DMS53 treated with DMSO at 0.1 percent for 48 hours (cell line): ENCODE results near the gene CDK18.

Experiments used
- DNase-seq: peaks from one replicate; lab custom pipeline; 2025; ENCODE audit not compliant: unreplicated experiment; lab: John Stamatoyannopoulos, UW

CDK18 gene

GRCh38 chr1:205521686-205522085, 17.2 kb downstream of the CDK18 start:
- DNase-seq, result no peak

GRCh38 chr1:205522692-205523091, 18.2 kb downstream of the CDK18 start:
- DNase-seq, result no peak

- no peak for DNase-seq
Observed at GRCh38 chr1:205523261-205523890, 18.9 kb downstream of the CDK18 start.

GRCh38 chr1:205523891-205524793, 19.7 kb downstream of the CDK18 start:
- DNase-seq, result peak; percentile 82

DNA sequence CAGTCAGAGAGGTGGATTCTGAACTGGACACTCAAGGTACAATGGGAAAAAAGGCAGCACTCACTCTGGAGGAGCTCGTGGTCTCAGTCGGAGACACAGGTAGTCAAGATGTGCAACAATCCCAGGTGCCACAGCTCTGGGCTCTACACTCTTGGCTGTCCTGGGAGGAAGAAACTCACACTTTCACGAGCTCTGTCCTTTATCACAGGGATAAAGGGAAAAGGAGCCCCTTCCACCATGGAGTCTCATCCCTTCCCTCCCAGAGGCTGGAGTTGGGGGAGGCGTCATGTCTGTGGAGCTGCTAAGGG, 20.3 kb downstream of the CDK18 start:
- DNase-seq, result no peak

- DNase-seq, result no peak
Observed at GRCh38 chr1:205525495-205526285, 21.2 kb downstream of the CDK18 start.

DNA sequence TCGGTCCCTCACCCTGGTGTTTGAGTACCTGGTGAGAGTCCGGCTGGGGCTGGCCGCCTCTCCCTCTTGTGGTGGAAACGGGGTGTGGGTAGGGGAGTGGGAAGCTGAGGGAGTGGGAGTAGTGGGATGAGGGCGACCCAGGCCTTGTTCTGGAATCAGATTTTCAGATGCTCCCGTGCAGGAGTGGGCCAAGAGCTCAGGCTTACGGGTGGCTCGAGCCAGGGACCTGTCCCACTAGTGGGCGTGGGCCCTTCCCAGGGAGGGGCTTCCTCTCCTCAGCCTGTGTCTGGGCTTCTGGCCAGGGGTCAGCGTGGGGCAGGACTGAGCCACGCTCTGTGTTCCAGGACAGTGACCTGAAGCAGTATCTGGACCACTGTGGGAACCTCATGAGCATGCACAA, 22.0 kb downstream of the CDK18 start:
- no peak for DNase-seq

GRCh38 chr1:205527931-205528330, 23.5 kb downstream of the CDK18 start:
- DNase-seq, result no peak

DNA sequence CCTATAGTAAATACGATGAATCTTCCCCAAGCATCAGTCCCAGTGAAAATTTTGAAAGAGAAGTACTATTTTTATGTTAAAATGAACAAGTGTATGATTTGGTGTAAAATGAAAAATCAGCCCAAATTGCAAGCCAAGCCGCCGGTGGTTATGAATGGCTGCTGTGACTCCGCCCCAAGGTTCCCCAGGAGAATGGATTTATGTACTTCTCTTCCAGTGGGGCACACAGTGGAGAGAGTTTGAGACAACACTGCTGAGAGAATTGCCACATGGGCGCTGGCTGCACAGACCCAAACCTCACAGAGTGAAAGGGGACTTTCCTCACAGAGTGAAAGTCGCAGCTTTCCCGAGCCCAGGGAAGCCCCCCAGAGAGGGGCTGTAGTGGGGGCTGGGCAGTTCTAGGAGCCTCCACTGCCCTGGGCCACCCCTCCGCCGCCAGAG, 24.0 kb downstream of the CDK18 start:
- no peak for DNase-seq

DNA sequence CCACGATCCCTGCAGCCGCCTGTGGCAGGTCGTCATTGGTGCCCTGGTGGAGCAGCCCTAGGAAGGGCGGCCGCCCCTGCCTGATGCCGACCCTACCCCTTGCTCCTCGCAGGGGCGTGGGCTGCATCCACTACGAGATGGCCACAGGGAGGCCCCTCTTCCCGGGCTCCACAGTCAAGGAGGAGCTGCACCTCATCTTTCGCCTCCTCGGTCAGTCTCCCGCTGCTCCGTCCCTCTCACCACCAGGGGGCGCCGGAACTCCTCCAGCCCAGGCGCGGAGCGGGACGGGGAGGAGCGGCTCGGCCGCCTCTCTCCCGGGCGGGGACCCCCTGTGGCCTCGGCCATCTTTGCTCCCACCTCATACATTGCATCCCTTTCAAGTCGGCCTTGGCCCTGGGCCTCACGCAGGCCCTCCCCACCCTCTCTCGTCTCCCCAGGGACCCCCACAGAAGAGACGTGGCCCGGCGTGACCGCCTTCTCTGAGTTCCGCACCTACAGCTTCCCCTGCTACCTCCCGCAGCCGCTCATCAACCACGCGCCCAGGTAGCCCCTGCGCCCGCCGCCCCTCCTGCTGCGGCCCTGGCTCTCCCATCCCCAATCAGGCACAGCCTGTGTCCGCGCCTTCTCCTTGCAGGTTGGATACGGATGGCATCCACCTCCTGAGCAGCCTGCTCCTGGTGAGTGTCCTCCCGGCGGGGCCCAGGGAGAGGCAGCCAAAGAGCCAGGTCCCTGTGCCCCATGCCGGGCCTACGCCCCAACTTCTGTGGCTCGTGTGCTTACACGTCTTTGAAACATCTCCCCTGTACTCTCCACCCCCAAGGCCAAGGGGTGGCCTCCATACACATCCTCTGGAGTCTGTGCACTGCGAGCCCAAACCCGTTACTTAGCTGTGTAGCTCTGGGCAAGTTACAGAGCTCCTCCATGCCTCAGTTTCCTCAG, 24.7 kb downstream of the CDK18 start:
- DNase-seq, result peak; percentile 27

- no peak for DNase-seq
Observed at GRCh38 chr1:205530116-205530515, 25.6 kb downstream of the CDK18 start.

DNA sequence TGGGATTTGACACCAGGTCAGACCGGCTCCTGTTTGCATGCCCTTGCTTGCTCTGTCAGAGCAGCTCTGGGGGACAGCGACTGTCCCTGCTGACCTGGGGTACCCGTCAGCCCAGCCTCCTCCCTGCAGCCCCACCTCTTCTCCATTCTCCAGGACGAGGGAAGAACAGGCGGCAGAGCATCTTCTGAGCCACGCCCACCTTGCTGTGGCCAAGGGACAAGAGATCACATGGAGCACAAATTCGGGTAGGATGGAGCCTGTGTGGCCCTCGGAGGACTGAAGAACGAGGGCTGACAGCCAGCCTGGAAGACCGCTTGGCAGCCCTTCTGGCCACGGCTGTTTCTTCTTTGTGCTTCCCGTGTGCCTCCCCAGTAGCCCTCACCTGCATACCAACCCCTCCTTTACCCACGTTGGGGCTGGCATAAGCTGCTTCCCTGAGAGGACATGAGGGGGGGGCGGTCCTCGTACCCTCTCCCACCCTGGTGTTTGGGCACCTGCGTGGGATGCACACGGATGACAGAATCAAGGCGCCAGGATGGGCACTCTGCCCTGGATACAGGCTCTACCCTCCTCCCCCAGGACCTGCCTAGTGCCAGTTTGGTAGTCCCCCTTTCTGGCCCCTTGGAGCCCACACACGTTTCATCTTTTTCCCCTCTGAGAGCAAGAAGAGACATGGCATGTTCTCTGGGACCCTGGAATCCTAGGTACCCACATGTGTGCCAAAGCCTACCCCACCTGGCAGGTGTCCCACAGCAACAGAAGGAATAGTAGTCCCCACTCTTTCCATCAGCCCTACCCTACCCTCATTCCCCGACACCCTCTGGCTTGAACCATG, 26.9 kb downstream of the CDK18 start:
- no peak for DNase-seq

GRCh38 chr1:205532026-205532898, 27.8 kb downstream of the CDK18 start:
- DNase-seq, result no peak

- no peak for DNase-seq
Observed at GRCh38 chr1:205532996-205533735, 28.7 kb downstream of the CDK18 start.

DNA sequence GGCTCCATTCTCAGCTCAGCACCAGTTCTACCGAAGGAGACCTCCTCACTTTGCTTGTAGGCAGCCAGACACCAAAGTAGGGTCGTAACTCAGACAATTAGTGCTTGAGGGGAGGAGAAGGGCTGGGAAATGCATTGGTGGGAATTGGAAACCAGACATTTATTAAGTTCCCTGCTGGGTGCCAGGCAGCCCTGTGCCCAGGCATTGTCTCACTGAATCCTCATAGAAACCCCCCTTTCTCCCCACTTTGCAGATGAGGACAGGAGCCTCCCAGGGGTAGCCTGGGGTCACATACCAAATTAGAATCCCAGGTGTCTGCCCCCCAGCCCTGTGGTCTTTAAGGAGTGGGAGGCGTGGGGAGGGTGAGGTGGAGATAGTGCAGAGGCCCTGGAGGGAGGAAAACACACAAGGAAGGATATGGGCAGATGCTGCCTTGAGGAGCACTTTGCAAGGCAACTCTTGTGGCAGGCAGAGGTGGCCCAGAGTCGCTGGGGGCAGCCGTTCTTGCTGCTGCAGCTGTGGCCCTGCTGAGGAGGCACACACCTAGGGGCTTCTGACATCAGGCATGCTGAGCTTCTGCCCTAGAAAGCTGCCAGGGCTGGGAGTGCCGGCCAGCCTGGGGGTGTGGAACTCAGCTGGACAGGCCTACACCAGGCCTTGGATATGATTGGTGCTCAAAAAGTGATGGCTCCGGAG, 29.4 kb downstream of the CDK18 start:
- DNase-seq, result no peak

GRCh38 chr1:205534444-205534985, 30.0 kb downstream of the CDK18 start:
- DNase-seq, result no peak

DNA sequence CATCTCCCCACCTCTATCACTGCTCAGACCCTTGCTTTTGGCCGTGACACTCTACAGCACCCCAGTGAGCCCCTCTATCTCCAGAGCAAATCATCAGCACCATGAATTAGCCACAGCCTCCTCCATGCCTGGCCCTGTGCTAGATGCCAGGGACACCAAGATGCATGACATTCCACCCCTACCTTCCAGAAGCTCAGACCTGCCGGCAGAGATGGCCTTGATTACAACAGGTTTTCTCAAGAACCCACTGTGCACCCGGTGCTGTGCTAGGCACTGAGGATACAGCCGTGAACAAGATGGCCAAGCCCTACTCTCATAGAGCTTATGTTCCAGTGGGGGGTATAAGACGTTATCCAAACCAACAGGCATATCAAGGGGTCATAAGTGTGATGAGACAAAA, 30.6 kb downstream of the CDK18 start:
- DNase-seq, result no peak
